Measurements from ENCODE around the gene IL1R2.

The IL1R2 gene

GRCh38 chr2:101981504-101981903, 10.3 kb upstream of the IL1R2 start:
- DNase-seq (ENCODE audit: low read depth): no peak
- in situ Hi-C loops (cut with HindIII; ENCODE audit: low sequenced_read_pairs): no loop called here
- TF ChIP-seq, protein P1, sequence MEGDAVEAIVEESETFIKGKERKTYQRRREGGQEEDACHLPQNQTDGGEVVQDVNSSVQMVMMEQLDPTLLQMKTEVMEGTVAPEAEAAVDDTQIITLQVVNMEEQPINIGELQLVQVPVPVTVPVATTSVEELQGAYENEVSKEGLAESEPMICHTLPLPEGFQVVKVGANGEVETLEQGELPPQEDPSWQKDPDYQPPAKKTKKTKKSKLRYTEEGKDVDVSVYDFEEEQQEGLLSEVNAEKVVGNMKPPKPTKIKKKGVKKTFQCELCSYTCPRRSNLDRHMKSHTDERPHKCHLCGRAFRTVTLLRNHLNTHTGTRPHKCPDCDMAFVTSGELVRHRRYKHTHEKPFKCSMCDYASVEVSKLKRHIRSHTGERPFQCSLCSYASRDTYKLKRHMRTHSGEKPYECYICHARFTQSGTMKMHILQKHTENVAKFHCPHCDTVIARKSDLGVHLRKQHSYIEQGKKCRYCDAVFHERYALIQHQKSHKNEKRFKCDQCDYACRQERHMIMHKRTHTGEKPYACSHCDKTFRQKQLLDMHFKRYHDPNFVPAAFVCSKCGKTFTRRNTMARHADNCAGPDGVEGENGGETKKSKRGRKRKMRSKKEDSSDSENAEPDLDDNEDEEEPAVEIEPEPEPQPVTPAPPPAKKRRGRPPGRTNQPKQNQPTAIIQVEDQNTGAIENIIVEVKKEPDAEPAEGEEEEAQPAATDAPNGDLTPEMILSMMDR (IDR thresholded peaks at IDR 0.05; ENCODE audit: low read depth, low read length, missing control alignments): no peak
- H3K4me3 ChIP-seq (ENCODE audit: low read depth, low read length): no peak overlapping the region

DNA sequence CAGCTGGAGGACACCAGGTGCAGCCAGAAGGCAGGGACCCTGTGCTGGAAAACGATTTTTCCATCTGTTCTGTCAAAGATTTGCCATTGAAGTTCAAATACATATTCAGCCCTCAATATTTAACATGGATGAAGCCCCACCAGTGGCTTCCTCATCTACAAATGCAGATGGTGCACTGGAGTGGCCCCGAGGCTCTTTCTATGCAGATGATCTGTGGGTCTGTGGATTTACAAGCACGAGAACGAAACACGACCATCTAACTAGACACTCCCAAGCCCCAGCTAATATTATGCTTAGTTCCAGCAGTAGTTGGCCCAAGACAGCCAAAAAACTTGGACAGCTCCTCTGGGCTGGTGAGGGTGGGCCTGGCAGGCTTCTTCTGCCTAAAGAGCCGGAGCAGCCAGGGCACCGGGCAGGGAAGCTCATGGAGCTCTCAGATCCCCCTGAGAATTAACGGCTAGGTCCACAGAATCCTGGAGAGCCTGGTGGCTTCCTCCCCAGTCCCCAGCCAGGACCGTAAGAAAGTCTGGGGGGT, 9.2 kb upstream of the IL1R2 start:
- DNase-seq (ENCODE audit: low read depth): no peak
- in situ Hi-C loops (cut with HindIII; ENCODE audit: low sequenced_read_pairs): no loop called here
- TF ChIP-seq, protein P1 (IDR thresholded peaks at IDR 0.05; ENCODE audit: low read depth, low read length, missing control alignments): no peak
- H3K4me3 ChIP-seq (ENCODE audit: low read depth, low read length): no peak overlapping the region

DNA sequence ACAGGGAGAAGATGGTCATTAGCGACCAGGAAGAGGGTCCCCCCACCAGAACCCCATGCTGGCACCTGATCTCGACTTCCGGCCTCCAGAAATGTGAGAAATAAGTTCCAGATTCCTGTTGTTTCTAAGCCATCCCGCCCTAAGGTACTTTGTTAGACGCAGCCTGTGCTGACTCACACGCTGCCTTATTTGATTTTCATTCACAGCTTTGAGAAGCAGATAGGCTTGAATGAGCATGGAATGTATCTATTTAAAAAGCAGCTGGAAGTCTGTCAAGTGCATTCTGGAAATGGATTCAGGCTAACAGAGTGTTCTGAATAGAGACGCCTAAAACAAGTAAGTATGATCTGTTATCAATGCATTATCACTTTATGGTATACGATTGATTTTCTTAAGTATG, 8.3 kb upstream of the IL1R2 start:
- in situ Hi-C loops (cut with HindIII; ENCODE audit: low sequenced_read_pairs): no loop called here
- no peak overlapping the region for H3K4me3 ChIP-seq (ENCODE audit: low read depth, low read length)
- TF ChIP-seq, protein P1 (IDR thresholded peaks at IDR 0.05; ENCODE audit: low read depth, low read length, missing control alignments): no peak
- peak; percentile 86 for DNase-seq (ENCODE audit: low read depth)

DNA sequence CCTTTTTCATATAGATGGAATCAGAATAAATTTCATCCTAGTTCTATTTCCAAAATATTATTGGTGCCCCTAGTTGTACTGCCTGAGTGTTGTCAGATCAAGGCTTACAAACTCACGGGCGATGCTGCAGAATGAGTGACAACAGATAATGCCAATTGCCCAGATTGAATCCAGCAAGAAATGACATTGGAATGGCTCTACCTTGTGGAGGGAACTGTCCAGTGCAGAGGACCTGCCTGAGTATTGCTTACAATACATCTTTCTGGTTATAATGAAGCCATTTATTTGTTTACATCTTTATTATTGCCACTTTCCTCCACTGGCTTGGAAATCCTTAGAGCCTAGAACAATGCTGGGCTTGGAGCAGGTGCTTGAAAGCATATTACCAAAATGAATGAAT, 7.8 kb upstream of the IL1R2 start:
- DNase-seq (ENCODE audit: low read depth): no peak
- TF ChIP-seq, protein P1 (IDR thresholded peaks at IDR 0.05; ENCODE audit: low read depth, low read length, missing control alignments): peak; percentile 59
- in situ Hi-C loops (cut with HindIII; ENCODE audit: low sequenced_read_pairs): no loop called here
- H3K4me3 ChIP-seq (ENCODE audit: low read depth, low read length): no peak overlapping the region

DNA sequence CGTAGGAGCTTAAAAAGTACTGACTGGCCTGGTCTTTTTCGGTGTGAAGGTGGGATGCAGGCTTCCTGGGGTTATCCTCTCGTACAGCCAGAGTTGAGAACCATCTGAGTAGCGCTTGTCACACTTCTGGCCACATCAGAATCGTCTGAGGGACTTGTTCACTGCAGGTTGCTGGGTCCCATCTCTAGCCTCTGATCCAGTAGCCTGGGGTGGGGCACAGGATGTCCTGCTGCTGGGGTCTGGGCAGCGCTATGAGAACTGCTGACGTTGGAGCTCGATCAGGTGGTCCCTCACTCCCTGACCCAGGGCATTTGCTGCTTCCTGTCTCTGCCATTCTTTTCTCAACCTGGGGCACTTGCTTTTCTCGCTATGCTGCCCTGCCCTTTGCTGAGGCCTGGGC, 7.1 kb upstream of the IL1R2 start:
- H3K4me3 ChIP-seq (ENCODE audit: low read depth, low read length): no peak overlapping the region
- TF ChIP-seq, protein P1 (IDR thresholded peaks at IDR 0.05; ENCODE audit: low read depth, low read length, missing control alignments): no peak
- DNase-seq (ENCODE audit: low read depth): no peak
- in situ Hi-C loops (cut with HindIII; ENCODE audit: low sequenced_read_pairs): no loop called here

DNA sequence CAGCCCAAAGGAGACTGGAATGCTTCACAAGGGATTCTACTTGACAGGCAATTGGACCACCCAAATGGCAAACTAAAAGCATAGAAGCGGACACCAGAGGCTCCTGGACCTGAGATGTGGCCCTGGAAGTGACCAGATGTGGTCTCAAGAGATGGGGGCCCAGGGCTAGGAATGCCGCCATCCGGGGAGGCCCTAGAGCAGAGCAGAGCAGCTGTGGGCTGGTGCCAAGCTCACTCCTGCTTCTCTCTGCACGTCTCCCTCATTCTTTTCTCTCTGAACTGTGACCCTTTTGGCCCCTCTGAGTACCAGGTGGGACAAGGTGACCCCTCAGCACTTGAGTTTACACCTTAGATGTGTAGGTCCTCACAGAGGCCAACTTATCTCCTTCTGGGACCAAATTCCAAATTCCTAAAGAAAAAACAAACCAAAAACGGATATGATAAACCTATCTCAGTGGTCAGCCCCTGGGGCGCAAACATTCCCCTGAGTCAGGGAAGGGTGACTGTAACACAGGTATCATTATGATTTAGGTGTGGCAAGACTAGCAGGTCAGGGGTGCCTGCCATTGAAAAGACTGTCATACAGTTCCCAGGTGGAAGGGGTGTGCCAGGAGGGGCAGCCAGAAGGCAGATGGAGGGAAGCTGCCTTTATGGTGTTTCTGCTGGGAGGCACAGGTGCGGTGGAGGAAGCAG, 6.5 kb upstream of the IL1R2 start:
- DNase-seq (ENCODE audit: low read depth): no peak
- TF ChIP-seq, protein P1 (IDR thresholded peaks at IDR 0.05; ENCODE audit: low read depth, low read length, missing control alignments): no peak
- in situ Hi-C loops (cut with HindIII; ENCODE audit: low sequenced_read_pairs): no loop called here
- H3K4me3 ChIP-seq (ENCODE audit: low read depth, low read length): no peak overlapping the region

Data from astrocyte of the cerebellum (primary cell).